GM19351 (cell line): ENCODE results near the gene TLDC2.

Source experiments
- ATAC-seq: cut with Tn5 transposase; IDR thresholded peaks from one replicate; pipeline ENCODE4 v1.9.1; 2021; ENCODE audit warnings: mild to moderate bottlenecking, moderate library complexity; ENCODE audit not compliant: unreplicated experiment

The TLDC2 gene

DNA sequence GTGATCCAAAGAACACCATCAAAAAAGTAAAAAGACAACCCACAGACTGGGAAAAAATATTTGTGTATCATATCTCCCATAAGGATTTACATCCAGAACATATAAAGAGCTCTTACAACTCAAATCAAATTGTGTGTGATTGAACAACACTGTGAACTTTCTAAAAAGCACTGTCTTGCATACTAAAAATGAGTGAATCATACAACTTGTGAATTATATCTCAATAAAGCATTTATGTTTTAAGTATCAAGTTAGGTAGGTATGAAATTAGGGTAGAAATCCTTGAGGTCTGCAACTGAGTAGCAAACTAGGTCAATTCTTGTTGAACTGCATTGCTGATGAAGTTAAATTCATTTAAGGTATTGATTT, 61.4 kb downstream of the TLDC2 start:
- no peak for ATAC-seq

DNA sequence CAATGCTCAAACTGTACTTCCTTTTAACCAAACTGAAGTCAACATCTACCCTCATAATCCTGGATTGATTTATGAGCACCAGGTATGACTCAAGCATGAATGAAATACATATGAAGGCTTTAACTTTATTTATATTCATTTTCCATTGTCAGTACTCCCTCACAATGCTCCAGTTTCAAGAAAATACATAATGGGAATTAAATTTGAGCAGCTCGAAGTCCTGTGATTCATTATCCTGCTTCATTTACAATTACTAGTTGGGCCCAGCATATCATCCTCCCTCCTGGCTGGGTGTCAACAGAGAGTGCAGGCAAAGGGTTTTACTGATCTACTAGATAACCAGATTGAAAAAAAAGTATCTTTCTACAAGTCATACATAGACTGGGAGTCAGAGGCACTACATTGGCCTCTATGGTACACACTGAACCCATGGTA, 65.5 kb downstream of the TLDC2 start:
- ATAC-seq, result no peak
